ENCODE results near the gene MX2. TPM values are rescaled to one million over a fixed set of nuclear protein-coding genes. Genes with fewer than 3 reads are reported as not detected.

Gene MX2
- total and polyA plus RNA-seq, 2 experiments from 2014 or later = 5.4 to 9.2 TPM

DNA sequence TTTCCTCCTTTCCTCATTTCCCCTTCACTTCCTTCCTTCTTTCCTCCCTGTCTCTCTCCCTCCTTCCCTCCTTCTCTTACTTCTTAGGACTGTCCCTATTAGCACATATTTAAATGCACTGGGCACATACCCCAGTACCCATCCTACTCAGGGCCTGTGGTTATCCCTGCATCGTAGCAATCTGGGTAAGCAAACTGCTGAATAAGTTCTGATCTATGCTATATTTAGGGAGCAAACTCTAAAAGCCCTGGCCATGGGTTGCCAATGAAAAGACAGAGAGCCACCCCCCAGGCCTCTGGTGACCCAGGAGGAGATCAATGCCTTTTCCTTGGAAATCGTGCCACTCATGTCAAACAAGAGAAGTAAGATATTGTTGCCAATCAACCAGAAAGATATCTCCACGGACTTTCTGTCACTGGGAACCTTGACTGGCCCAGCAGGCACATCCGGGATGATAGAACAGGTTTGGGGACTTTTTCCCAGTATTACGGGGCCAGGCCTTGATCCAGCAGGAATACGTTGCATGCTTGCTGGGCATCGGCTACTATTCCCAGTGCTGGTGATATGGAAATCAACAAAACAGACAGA is 39.8 kb upstream of the MX2 start:
- peaks cover 14% of the 10 kb centered on the region for H3K4me1 Mint-ChIP-seq
- H3K27me3 Mint-ChIP-seq (ENCODE audit: insufficient read depth, low read depth, poor library complexity) = peaks cover 9% of the 10 kb centered on the region

More for the DNA sequence above, 39.8 kb upstream of the MX2 start:
- no peaks in the 10 kb centered on the region for H3K79me2 ChIP-seq (replicated peaks; ENCODE audit: insufficient read depth)
- H3K9me3 Mint-ChIP-seq = no peaks in the 10 kb centered on the region; the same call in 2 of the 3 replicates
- DNase-seq (ENCODE audit: low spot score) (no peak), ATAC-seq (no peak; the same call in 1 of the 3 replicates)
- peaks cover 5% of the 10 kb centered on the region for H3K4me1 ChIP-seq (ENCODE audit: insufficient read depth)
- no peak overlapping the region for H3K4me2 ChIP-seq
- H3K36me3 ChIP-seq (ENCODE audit: insufficient read depth) = no peaks in the 10 kb centered on the region
- no peaks in the 10 kb centered on the region for H3K9me2 ChIP-seq (ENCODE audit: insufficient read depth)
- H2AFZ ChIP-seq = no peak overlapping the region
- no peaks in the 10 kb centered on the region for H3F3A ChIP-seq (replicated peaks; ENCODE audit: low read depth)
- H4K20me1 ChIP-seq (replicated peaks; ENCODE audit: insufficient read depth) = no peaks in the 10 kb centered on the region
- H3K36me3 Mint-ChIP-seq (ENCODE audit: low read depth) = no peaks in the 10 kb centered on the region
- no peak overlapping the region for H3K4me3 ChIP-seq
- no peak overlapping the region for H3K4me3 Mint-ChIP-seq
- TF ChIP-seq, protein P1, sequence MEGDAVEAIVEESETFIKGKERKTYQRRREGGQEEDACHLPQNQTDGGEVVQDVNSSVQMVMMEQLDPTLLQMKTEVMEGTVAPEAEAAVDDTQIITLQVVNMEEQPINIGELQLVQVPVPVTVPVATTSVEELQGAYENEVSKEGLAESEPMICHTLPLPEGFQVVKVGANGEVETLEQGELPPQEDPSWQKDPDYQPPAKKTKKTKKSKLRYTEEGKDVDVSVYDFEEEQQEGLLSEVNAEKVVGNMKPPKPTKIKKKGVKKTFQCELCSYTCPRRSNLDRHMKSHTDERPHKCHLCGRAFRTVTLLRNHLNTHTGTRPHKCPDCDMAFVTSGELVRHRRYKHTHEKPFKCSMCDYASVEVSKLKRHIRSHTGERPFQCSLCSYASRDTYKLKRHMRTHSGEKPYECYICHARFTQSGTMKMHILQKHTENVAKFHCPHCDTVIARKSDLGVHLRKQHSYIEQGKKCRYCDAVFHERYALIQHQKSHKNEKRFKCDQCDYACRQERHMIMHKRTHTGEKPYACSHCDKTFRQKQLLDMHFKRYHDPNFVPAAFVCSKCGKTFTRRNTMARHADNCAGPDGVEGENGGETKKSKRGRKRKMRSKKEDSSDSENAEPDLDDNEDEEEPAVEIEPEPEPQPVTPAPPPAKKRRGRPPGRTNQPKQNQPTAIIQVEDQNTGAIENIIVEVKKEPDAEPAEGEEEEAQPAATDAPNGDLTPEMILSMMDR (conservative IDR thresholded peaks at IDR 0.05; ENCODE audit: low read depth in 2 of 2) = no peak
- TF ChIP-seq ZNF331 (CRISPR knock-in tag; IDR thresholded peaks at IDR 0.05; ENCODE audit: low read depth) = no peak
- TF ChIP-seq EZH2 (IDR thresholded peaks at IDR 0.05; ENCODE audit: low read depth, unreplicated experiment) = no peak
- TF ChIP-seq, protein P2, sequence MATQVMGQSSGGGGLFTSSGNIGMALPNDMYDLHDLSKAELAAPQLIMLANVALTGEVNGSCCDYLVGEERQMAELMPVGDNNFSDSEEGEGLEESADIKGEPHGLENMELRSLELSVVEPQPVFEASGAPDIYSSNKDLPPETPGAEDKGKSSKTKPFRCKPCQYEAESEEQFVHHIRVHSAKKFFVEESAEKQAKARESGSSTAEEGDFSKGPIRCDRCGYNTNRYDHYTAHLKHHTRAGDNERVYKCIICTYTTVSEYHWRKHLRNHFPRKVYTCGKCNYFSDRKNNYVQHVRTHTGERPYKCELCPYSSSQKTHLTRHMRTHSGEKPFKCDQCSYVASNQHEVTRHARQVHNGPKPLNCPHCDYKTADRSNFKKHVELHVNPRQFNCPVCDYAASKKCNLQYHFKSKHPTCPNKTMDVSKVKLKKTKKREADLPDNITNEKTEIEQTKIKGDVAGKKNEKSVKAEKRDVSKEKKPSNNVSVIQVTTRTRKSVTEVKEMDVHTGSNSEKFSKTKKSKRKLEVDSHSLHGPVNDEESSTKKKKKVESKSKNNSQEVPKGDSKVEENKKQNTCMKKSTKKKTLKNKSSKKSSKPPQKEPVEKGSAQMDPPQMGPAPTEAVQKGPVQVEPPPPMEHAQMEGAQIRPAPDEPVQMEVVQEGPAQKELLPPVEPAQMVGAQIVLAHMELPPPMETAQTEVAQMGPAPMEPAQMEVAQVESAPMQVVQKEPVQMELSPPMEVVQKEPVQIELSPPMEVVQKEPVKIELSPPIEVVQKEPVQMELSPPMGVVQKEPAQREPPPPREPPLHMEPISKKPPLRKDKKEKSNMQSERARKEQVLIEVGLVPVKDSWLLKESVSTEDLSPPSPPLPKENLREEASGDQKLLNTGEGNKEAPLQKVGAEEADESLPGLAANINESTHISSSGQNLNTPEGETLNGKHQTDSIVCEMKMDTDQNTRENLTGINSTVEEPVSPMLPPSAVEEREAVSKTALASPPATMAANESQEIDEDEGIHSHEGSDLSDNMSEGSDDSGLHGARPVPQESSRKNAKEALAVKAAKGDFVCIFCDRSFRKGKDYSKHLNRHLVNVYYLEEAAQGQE (IDR thresholded peaks at IDR 0.05; ENCODE audit: unreplicated experiment) = no peak
- TF ChIP-seq, protein P3, sequence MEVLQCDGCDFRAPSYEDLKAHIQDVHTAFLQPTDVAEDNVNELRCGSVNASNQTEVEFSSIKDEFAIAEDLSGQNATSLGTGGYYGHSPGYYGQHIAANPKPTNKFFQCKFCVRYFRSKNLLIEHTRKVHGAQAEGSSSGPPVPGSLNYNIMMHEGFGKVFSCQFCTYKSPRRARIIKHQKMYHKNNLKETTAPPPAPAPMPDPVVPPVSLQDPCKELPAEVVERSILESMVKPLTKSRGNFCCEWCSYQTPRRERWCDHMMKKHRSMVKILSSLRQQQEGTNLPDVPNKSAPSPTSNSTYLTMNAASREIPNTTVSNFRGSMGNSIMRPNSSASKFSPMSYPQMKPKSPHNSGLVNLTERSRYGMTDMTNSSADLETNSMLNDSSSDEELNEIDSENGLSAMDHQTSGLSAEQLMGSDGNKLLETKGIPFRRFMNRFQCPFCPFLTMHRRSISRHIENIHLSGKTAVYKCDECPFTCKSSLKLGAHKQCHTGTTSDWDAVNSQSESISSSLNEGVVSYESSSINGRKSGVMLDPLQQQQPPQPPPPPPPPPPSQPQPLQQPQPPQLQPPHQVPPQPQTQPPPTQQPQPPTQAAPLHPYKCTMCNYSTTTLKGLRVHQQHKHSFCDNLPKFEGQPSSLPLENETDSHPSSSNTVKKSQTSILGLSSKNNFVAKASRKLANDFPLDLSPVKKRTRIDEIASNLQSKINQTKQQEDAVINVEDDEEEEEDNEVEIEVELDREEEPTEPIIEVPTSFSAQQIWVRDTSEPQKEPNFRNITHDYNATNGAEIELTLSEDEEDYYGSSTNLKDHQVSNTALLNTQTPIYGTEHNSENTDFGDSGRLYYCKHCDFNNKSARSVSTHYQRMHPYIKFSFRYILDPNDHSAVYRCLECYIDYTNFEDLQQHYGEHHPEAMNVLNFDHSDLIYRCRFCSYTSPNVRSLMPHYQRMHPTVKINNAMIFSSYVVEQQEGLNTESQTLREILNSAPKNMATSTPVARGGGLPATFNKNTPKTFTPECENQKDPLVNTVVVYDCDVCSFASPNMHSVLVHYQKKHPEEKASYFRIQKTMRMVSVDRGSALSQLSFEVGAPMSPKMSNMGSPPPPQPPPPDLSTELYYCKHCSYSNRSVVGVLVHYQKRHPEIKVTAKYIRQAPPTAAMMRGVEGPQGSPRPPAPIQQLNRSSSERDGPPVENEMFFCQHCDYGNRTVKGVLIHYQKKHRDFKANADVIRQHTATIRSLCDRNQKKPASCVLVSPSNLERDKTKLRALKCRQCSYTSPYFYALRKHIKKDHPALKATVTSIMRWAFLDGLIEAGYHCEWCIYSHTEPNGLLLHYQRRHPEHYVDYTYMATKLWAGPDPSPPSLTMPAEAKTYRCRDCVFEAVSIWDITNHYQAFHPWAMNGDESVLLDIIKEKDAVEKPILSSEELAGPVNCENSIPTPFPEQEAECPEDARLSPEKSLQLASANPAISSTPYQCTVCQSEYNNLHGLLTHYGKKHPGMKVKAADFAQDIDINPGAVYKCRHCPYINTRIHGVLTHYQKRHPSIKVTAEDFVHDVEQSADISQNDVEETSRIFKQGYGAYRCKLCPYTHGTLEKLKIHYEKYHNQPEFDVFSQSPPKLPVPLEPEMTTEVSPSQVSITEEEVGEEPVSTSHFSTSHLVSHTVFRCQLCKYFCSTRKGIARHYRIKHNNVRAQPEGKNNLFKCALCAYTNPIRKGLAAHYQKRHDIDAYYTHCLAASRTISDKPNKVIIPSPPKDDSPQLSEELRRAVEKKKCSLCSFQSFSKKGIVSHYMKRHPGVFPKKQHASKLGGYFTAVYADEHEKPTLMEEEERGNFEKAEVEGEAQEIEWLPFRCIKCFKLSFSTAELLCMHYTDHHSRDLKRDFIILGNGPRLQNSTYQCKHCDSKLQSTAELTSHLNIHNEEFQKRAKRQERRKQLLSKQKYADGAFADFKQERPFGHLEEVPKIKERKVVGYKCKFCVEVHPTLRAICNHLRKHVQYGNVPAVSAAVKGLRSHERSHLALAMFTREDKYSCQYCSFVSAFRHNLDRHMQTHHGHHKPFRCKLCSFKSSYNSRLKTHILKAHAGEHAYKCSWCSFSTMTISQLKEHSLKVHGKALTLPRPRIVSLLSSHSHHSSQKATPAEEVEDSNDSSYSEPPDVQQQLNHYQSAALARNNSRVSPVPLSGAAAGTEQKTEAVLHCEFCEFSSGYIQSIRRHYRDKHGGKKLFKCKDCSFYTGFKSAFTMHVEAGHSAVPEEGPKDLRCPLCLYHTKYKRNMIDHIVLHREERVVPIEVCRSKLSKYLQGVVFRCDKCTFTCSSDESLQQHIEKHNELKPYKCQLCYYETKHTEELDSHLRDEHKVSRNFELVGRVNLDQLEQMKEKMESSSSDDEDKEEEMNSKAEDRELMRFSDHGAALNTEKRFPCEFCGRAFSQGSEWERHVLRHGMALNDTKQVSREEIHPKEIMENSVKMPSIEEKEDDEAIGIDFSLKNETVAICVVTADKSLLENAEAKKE (CRISPR knock-in tag; IDR thresholded peaks at IDR 0.05) = no peak
- no peak for TF ChIP-seq ZNF114 (CRISPR knock-in tag; IDR thresholded peaks at IDR 0.05)
- no peak for TF ChIP-seq EZH2phosphoT487 (IDR thresholded peaks at IDR 0.05; ENCODE audit: unreplicated experiment)
- TF ChIP-seq JUNB (IDR thresholded peaks at IDR 0.05; ENCODE audit: unreplicated experiment) = no peak
- TF ChIP-seq STAT1 (IDR thresholded peaks at IDR 0.05; ENCODE audit: unreplicated experiment) = no peak
- no peak for TF ChIP-seq POLR2AphosphoS5 (IDR thresholded peaks at IDR 0.05; ENCODE audit: low read depth)
- peak overlapping the region; percentile 49; the same call in 1 of the 2 replicates for H3K27ac Mint-ChIP-seq
- H3K27ac ChIP-seq (ENCODE audit: low read depth) = no peak overlapping the region
- peaks cover 11% of the 10 kb centered on the region; the same call in 1 of the 2 replicates for H3K27me3 ChIP-seq (ENCODE audit: insufficient read depth)
